Left cardiac atrium (tissue), 4 donors: ENCODE measurements around the gene TTC31. TPM values are rescaled to one million over a fixed set of nuclear protein-coding genes. Genes with fewer than 3 reads are reported as not detected.

Source experiments
- ATAC-seq, 2 donors: fragments of 200-7000 bp; cut with Tn5 transposase; one replicate each; pipeline ENCODE4 v1.9.1; 2020; ENCODE audit warnings: mild to moderate bottlenecking in 2 of 2, moderate library complexity in 2 of 2
- DNase-seq: peaks from one replicate; pipeline ENCODE4 v3.0.0-alpha.2; 2020
- intact Hi-C, 2 donors: fragments of 100-400 bp; cut with DNase I; formaldehyde crosslinking; loops; one replicate each; pipeline versions ENCODE4 v1.14.1 to v1.15.1; 2022 to 2023
- total RNA-seq, 2 donors: library from RNA; stranded (reverse); fragmentation: NEBNext Ultra II Directional; extraction: Animal tissue kit (Norgen Biotek cat#: 25700); gene quantifications; one replicate each; pipeline ENCODE4 v1.2.1, GENCODE V29; 2021
- donor health status: DM: no; HTN: yes; CAD: no.
- donor health status: DM: no; HTN: yes; CAD: no; lungs with severe emphysema.
- donor health status: DM: yes; HTN: yes; CAD: no.
- donor health status: Dilated cardiomyopathy.

TTC31 gene
- total RNA-seq, 2 donors from 2014 or later = 11.9 TPM

- intact Hi-C loops = no loop called here
- no peak for ATAC-seq
- no peak for DNase-seq
Measured at GRCh38 chr2:74500578-74500946, 17.7 kb downstream of the TTC31 start.

DNA sequence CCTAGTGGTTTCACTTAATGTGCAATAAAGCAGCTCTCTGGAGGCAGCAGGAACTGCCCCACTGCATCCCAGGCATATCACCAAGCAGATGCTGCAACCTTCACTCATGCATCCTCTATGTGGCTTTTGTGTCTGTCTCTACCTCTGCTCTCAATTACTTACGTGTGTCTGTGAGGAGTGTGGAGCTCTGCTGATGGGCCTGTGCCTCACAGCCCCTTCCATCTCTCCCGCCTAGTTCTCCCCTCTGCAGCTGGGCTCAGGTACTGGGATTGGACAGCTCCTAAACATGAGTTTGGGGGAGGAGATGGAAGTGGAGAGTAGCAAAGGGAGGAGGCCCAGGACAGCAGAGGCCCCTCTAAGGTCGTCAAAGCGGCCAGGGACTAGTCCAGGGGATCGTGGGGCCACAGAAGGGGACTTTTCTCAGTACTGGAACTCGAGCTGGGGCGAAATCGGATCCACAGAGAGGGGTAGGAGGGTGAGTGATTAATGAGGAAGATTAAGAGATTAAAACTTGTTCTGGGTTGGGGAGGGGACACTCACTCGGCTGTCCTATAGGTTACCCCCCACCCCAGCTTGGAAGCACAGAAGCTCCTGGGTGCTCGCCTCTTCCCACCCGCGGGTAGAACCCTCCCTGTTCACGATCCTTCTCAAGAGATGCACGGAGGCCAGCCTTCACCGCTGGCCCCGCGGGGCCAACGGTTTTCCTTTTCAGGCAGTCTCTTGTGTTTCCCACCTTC, 18.6 kb downstream of the TTC31 start:
- no peak for ATAC-seq
- intact Hi-C loops = no loop called here
- no peak for DNase-seq

- ATAC-seq (peak in 1 of 2 donors; percentile 7), DNase-seq (no peak)
- intact Hi-C loops = no loop called here
Measured at GRCh38 chr2:74502147-74502719, 19.4 kb downstream of the TTC31 start.

- intact Hi-C loops = no loop called here
- ATAC-seq = peak; percentile 52 to 77
- DNase-seq = peak; percentile 92
Measured at GRCh38 chr2:74502720-74503505, 20.0 kb downstream of the TTC31 start.

DNA sequence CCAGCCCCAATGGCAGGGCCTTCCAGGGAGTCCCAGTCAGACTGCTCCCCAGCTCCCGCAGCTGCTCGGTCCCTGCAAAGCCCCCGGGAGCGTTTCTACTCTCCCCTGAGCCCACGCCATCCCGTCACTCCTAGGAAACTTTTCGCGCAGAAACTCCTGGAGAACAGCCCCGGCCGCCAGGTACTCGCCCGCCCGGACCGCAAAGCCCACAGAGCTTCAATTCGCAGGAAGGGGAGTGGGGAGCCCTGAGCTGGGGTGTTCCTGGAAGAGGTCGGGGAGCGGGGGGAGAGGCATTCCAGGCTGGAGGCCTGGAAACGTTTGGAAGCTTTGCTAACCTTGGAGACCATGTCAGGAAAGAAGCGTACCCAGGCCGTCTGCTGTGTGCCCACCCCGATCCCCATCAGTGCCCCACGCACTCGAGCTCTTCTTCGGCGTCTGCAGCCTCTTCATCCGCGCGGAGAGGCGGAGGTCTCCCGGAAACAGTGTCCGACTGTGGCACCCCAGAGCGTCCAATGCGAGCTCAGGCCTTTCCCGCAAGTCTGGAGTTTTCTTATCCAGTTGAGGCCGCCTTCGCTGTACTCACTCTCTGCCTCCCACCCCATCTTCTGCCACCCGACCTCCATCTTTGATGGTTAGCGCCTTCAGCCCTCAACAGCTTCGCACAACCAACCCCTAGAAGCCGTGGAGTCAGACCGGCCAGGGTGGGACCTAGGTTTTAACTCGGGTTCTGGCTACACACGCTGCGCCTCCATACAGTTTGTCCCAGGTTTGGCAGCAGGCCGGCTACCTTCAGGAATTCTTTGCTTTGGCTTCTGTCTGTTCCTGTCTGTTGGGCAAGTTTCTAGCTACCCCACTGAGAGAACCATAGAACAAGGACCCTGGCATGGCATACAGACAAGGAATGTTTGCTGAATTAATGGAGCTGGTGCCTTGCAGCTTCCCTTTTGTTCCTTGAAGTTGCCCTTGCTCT, 20.9 kb downstream of the TTC31 start:
- no peak for ATAC-seq
- DNase-seq = no peak
- intact Hi-C loops = no loop called here

- no peak for ATAC-seq
- intact Hi-C loops = no loop called here
- DNase-seq = no peak
Measured at GRCh38 chr2:74504591-74504990, 21.7 kb downstream of the TTC31 start.

DNA sequence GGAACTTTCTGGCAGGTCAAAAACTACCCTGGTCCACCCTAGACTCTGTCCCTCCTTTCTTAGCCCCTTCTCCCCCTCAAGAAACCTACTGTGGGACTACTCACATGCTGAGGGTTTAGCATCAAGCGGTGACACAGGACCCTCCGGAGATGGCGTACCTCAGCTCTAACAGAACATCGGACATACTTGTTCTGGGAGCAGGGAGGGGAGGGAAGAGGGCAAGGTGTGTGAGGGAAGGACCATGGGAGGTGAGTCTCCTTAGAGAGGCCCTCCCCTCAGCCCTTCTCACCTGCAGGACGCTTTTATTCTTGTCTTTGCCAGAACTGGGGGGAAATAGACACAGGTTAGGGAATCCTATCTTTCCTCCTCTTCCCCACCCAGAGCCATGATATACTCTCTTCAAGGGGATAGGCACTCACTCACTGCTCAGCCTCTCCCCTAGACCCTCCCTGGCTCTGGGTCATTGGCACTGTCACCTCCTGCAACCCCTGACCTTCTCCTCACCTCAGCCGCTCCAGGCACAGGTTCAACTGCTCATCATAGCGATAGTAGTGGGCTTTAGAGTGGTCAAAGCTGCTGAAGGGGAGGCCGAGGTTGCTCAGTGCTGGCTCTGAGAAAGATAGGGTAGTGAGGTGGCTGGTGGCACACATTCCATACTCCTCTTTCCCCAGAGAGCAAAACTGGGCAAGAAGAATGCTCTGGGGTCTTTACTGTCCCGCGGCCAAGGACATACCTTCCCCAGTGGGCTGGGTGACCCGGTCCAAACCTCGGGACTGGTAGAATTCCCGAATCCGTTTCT, 22.8 kb downstream of the TTC31 start:
- ATAC-seq (no peak), DNase-seq (no peak)
- intact Hi-C loops = no loop called here

- ATAC-seq (peak; percentile 93 to 96), DNase-seq (peak; percentile 99)
- intact Hi-C loops = no loop called here
Measured at GRCh38 chr2:74507145-74507925, 24.5 kb downstream of the TTC31 start, which contains the start of gene PCGF1. PCGF1 (minus strand) TSS chr2:74507695; CDS start chr2:74507668, 27 bp downstream.

DNA sequence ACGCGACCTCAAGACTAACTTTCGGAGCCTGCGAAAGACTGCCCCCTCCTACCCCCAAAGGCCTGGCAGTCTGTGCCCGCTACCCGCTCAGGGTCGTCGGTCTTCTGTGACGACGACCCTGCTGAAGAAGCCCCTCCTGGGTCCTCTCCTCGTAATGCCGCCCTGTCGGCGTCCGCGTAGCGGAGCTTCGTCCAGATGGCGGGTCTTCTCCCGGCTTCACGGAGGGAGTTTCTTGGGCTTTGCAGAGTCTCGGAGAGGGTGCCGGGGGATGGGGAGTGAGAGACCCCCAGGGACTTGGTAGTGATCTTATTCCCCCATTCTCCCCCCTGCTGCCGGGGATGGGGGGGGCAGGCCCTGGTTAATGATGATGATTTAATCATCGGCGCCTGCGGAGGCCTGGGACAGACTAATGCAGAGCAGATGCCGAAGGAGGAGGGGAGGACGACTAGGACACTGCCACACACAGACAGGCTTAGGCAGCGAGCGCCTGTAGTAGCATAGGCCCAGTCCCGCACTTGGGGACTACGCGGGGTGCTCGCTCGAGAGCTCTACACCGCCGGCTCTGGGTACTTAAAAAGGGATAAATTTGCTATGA, 25.1 kb downstream of the TTC31 start:
- intact Hi-C loops = no loop called here
- ATAC-seq (peak in 1 of 2 donors; percentile 16), DNase-seq (no peak)

- no peak for DNase-seq
- intact Hi-C loops = loop anchor here in 1 of 2 donors (2.0 kb wide), 1 partner anchor 19 kb away; the partner anchor contains the start of genes AUP1 and HTRA2
- no peak for ATAC-seq
Measured at GRCh38 chr2:74510272-74510671, 27.4 kb downstream of the TTC31 start.

- no peak for DNase-seq
- no peak for ATAC-seq
- intact Hi-C loops = loop anchor here in 1 of 2 donors (2.0 kb wide), 1 partner anchor 17 kb away; the partner anchor contains the start of genes AUP1 and HTRA2
Measured at GRCh38 chr2:74511104-74511989, 28.5 kb downstream of the TTC31 start.

DNA sequence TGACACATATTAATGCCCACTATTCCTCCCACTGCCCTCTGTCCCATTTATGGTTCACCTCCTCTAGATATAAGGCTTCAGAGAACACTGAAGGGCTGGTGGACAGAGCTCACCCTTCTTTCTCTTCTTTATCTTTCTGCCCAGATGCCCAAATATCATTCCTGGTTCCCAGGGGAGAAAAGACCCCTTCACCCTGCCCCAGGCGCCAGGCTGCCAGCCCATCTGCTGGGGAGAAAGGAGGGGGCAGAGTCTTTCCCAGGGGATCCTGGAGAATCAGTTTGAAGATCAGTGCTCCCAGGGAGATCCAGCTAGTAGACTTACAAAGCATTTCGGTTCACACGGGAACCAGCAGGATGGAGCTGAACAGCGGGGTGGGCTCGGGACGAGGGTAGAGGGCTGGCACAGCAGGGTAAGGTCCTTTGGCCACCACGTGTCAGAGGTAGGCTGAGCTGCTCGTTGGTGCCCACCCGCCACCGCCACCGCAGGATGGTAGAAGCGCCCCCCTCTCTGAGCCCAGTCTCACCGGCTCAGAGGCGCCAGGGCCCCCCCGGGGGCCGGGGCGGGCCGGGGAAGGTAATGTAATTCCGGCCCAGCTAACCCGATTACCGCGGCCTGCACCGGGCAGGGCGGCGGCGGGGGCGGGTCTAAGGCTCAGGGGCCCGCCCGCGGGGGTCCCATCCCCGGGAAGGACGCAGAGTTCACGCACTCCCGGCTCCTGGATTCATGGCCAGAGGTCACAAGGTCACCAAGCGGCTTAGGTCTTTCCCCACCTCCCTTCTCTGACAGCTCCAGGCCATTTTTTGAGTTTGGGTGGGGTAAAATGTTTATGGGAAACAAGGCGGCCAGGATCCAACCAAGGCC, 30.1 kb downstream of the TTC31 start:
- DNase-seq = no peak
- intact Hi-C loops = no loop called here
- ATAC-seq = no peak

DNA sequence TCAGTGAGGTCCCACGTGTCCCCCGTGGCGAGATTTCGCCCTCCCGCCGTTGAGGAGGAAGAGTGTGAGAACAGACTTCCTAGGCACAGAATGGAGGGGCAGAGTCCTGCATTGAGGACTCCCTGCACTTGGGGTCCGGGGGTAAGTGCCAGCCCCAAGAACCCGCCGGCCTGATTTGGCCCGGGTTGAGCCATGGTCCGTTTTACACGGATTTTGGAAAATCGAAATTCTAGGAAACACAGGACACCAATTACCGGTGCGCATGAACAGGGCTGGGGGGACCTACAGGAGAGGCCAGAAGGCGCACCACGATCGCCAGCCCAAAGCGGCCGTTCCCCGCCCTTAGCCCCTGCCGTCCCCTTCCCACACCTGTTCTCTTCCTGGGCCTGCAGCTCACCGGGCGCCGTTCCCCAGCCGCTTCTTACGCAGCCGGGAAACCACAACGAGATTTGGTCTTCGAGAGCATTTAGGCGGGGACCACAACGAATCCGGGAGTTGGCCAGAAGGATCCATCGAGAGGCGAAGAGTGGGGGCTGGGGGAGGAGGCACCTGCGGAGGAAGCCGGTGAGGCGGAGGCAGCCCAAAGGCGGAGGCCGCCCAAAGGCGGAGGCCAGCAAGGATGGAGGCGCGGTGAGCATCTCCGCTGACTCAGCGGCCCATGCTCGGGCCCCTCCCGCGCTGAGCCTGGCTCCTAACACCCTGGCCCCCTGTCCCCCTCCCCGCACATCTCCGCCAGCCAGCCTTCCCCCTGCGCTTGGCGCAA, 30.9 kb downstream of the TTC31 start:
- intact Hi-C loops = no loop called here
- DNase-seq (no peak), ATAC-seq (no peak)
